A549 (cell line): ENCODE data around the gene FLNB. TPM values are rescaled to one million over a fixed set of nuclear protein-coding genes. Genes with fewer than 3 reads are reported as not detected.

Source experiments
- ATAC-seq, 2 experiments: fragments of 200-7000 bp in 1 of 2; fragments of >200 bp in 1 of 2; cut with Nextera tagmentation in 1 of 2; cut with Tn5 transposase in 1 of 2; 3 replicates each; pipeline versions ENCODE4 v1.8.0 to v1.9.1; 2018 to 2020; ENCODE audit warnings: mild to moderate bottlenecking in 1 of 2, moderate library complexity in 1 of 2
- CTCF ChIA-PET: fragments of 300-600 bp; sonication (Branson Sonifier 250); formaldehyde crosslinking; extraction: SDS; loops from one replicate; lab custom pipeline; 2021; ENCODE audit warnings: antibody characterized with exemption, inconsistent platforms; lab: Yijun Ruan, JAX
- POLR2A ChIA-PET: fragments of 350-600 bp; formaldehyde crosslinking; extraction: SDS; loops from one replicate; lab custom pipeline; 2021; ENCODE audit warnings: antibody characterized with exemption, inconsistent platforms; lab: Yijun Ruan, JAX
- DNase-seq, 2 experiments: peaks; one replicate each; pipeline versions ENCODE4 v3.0.0 to v3.0.0-alpha.2; 2011 to 2016; ENCODE audit warnings: low read depth in 1 of 2, low spot score in 1 of 2
- FAIRE-seq: peaks from 2 replicates; lab custom pipeline; 2011; peaks lifted over from hg19 to GRCh38; lab: Jason Lieb, UNC
- H3K27ac ChIP-seq, 2 experiments: fragments of >200 bp; sonication (Bioruptor Twin); formaldehyde crosslinking; 3 replicates each; pipeline ENCODE4 v1.5.1; 2016 to 2017
- H3K4me1 ChIP-seq: fragments of >200 bp; sonication (Bioruptor Twin); formaldehyde crosslinking; 3 replicates; pipeline ENCODE4 v1.6.1; 2016
- H3K4me2 ChIP-seq: fragments of >200 bp; sonication (Bioruptor Twin); formaldehyde crosslinking; 3 replicates; pipeline ENCODE4 v1.6.1; 2016
- H3K4me3 ChIP-seq: fragments of >200 bp; sonication (Bioruptor Twin); formaldehyde crosslinking; 3 replicates; pipeline ENCODE4 v1.5.1; 2016
- H3K9me3 ChIP-seq: fragments of >200 bp; sonication (Bioruptor Twin); formaldehyde crosslinking; 3 replicates; pipeline ENCODE4 v1.6.1; 2016
- BHLHE40 ChIP-seq: IDR thresholded peaks from 2 replicates; pipeline ENCODE4 v1.6.1; 2012; ENCODE audit warnings: low read depth, low read length, inconsistent platforms
- CBX8 ChIP-seq: fragments of 200-600 bp; sonication (generic); IDR thresholded peaks from 2 replicates; pipeline ENCODE4 v1.6.1; 2016
- CEBPB ChIP-seq, 2 experiments: fragments of >200 bp in 1 of 2; sonication (Bioruptor Twin) in 1 of 2; formaldehyde crosslinking in 1 of 2; IDR thresholded peaks; 2 replicates each; pipeline ENCODE4 v1.6.1; 2012 to 2016
- EHF ChIP-seq: fragments of 250-450 bp; sonication (Bioruptor Pico); IDR thresholded peaks from 2 replicates; pipeline ENCODE4 v1.5.0; 2020; ENCODE audit warnings: mild to moderate bottlenecking
- EHMT2 ChIP-seq: fragments of 200-600 bp; sonication (generic); IDR thresholded peaks from 2 replicates; pipeline ENCODE4 v1.6.1; 2016; ENCODE audit warnings: antibody characterized with exemption, low read depth, mild to moderate bottlenecking, moderate library complexity
- EP300 ChIP-seq, 2 experiments: fragments of >200 bp; sonication (Bioruptor Twin); formaldehyde crosslinking; IDR thresholded peaks; 2 replicates in 1 of 2; 3 replicates in 1 of 2; pipeline ENCODE4 v1.6.1; 2016 to 2017
- ESRRA ChIP-seq: fragments of 150-350 bp; IDR thresholded peaks from 2 replicates; pipeline ENCODE4 v1.6.1; 2014; ENCODE audit warnings: mild to moderate bottlenecking, low read length, borderline replicate concordance
- FOSL2 ChIP-seq, 2 experiments: fragments of 450-650 bp in 1 of 2; fragments of >200 bp in 1 of 2; sonication (Bioruptor Twin) in 1 of 2; formaldehyde crosslinking; IDR thresholded peaks; 2 replicates each; pipeline versions ENCODE4 v1.5.0 to v1.6.1; 2016 to 2020; ENCODE audit warnings: mild to moderate bottlenecking in 1 of 2, moderate library complexity in 1 of 2
- FOXS1 ChIP-seq: fragments of 250-450 bp; sonication (Bioruptor Pico); IDR thresholded peaks from 2 replicates; pipeline ENCODE4 v1.5.0; 2020; ENCODE audit warnings: mild to moderate bottlenecking, moderate library complexity
- HOXB5 ChIP-seq: fragments of 250-450 bp; sonication (Bioruptor Pico); IDR thresholded peaks from 2 replicates; pipeline ENCODE4 v1.5.0; 2020; ENCODE audit warnings: mild to moderate bottlenecking, moderate library complexity
- JUNB ChIP-seq: fragments of >200 bp; sonication (Bioruptor Twin); formaldehyde crosslinking; IDR thresholded peaks from 2 replicates; pipeline ENCODE4 v1.6.1; 2016
- KDM1A ChIP-seq: fragments of 200-600 bp; sonication (generic); IDR thresholded peaks from 2 replicates; pipeline ENCODE4 v1.6.1; 2016; ENCODE audit warnings: low read depth, mild to moderate bottlenecking
- MAFK ChIP-seq: fragments of 450-650 bp; IDR thresholded peaks from 2 replicates; pipeline ENCODE4 v1.6.1; 2014; ENCODE audit not compliant: partially characterized antibody
- MAZ ChIP-seq: fragments of 150-350 bp; IDR thresholded peaks from 2 replicates; pipeline ENCODE4 v1.6.1; 2014; ENCODE audit warnings: antibody characterized with exemption, low read depth, low read length, borderline replicate concordance
- MYC ChIP-seq: IDR thresholded peaks from 2 replicates; pipeline ENCODE4 v1.6.1; 2012; ENCODE audit warnings: mild to moderate bottlenecking, inconsistent platforms, low read length, improper control_type of control experiment, borderline replicate concordance
- NFE2L2 ChIP-seq: fragments of 150-350 bp; conservative IDR thresholded peaks from 2 replicates; pipeline ENCODE4 v1.6.1; 2014; ENCODE audit warnings: low read length
- NPAS2 ChIP-seq: fragments of 250-450 bp; sonication (Bioruptor Pico); IDR thresholded peaks from 2 replicates; pipeline ENCODE4 v1.8.0; 2022; ENCODE audit warnings: mild to moderate bottlenecking, moderate library complexity, borderline replicate concordance
- POLR2AphosphoS2 ChIP-seq: conservative IDR thresholded peaks from 2 replicates; pipeline ENCODE4 v1.6.1; 2012; ENCODE audit warnings: low read length, improper control_type of control experiment, inconsistent platforms
- RAD21 ChIP-seq, 2 experiments: fragments of >200 bp in 1 of 2; sonication (Bioruptor Twin) in 1 of 2; formaldehyde crosslinking in 1 of 2; IDR thresholded peaks in 1 of 2; conservative IDR thresholded peaks in 1 of 2; 2 replicates in 1 of 2; 3 replicates in 1 of 2; pipeline ENCODE4 v1.6.1; 2012 to 2018; ENCODE audit warnings: inconsistent platforms in 1 of 2
- RARB ChIP-seq: fragments of 250-450 bp; sonication (Bioruptor Pico); IDR thresholded peaks from 2 replicates; pipeline ENCODE4 v1.8.0; 2021; ENCODE audit warnings: mild to moderate bottlenecking, moderate library complexity
- RCOR1 ChIP-seq: fragments of 150-350 bp; IDR thresholded peaks from 2 replicates; pipeline ENCODE4 v1.6.1; 2014; ENCODE audit warnings: antibody characterized with exemption, low read length, low read depth
- SMC3 ChIP-seq: fragments of >200 bp; sonication (Bioruptor Twin); formaldehyde crosslinking; IDR thresholded peaks from 3 replicates; pipeline ENCODE4 v1.6.1; 2018; ENCODE audit warnings: inconsistent platforms
- ZC3H11A ChIP-seq: fragments of 450-650 bp; IDR thresholded peaks from 2 replicates; pipeline ENCODE4 v1.6.1; 2014; ENCODE audit warnings: antibody characterized with exemption, mild to moderate bottlenecking
- ZFP36 ChIP-seq: fragments of 450-650 bp; IDR thresholded peaks from 2 replicates; pipeline ENCODE4 v1.6.1; 2014; ENCODE audit warnings: borderline replicate concordance; ENCODE audit not compliant: partially characterized antibody
- WGBS: methylation state at CpG from one replicate; pipeline ENCODE4 v1.1.6; 2017; ENCODE audit errors: missing lambda C conversion rate; 5-methylcytosine and 5-hydroxymethylcytosine counted together
- polyA plus RNA-seq, 4 experiments: library from polyadenylated mRNA; depleted of rRNA in 3 of 4; stranded (reverse); fragments of >200 nt; fragmentation: RNase III in 1 of 4; extraction: RNeasy Plus Mini Kit Qiagen cat#74134 plus additional on column Dnase treatment in 1 of 4; gene quantifications; 2 replicates in 3 of 4; 3 replicates in 1 of 4; pipeline ENCODE4 v1.2.3, GENCODE V29; 2011 to 2017
- TF ChIP-seq, protein P1 (sequence below): fragments of 200-600 bp; sonication (generic); IDR thresholded peaks from 2 replicates; pipeline ENCODE4 v1.6.1; 2016; ENCODE audit warnings: antibody characterized with exemption, mild to moderate bottlenecking, moderate library complexity
- TF ChIP-seq, protein P2 (sequence below): IDR thresholded peaks from 2 replicates; pipeline ENCODE4 v1.6.1; 2012
- TF ChIP-seq, protein P3 (sequence below): fragments of >200 bp; sonication (Bioruptor Twin); formaldehyde crosslinking; IDR thresholded peaks from 3 replicates; pipeline ENCODE4 v1.6.1; 2016

The FLNB gene
- polyA plus RNA-seq, 2 of the 4 experiments (the other 2 are of a cell fraction) = 235 to 439 TPM

DNA sequence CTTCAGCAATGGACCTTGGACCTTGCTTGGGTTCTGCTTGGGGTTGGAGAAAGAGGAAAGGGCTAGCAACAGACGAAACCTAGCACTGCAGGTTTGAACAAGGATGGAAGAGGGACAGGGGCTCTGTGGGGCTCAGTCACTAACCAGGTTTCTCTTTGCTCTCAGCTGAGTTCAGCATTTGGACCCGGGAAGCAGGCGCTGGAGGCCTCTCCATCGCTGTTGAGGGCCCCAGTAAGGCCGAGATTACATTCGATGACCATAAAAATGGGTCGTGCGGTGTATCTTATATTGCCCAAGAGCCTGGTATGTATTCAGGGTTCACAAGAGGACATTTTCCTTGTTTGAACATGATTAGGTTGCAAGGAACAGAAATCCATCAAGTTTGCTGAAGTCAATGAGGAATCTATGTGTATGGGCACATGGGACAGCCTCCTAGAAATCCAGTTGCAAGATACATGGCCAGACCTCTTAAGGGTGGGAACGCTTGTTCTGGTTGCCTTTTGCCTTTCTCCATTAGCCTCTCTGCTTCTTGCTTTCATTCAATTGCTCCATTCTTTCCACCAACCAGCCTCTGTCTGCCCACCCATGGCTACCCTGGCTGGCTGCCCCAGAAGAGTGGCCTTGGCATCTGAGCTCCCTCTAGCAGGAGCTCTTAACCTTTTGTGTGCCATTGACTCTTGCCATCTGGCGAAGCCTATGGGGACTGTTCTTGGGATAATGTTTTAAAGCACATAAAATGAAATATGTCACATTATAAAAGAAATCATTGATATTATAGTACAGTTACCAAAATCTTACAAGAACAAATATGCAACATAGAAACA lies 146.6 kb downstream of the FLNB start:
- CTCF ChIA-PET = no interaction called here
- ATAC-seq (no peak), FAIRE-seq (no peak), DNase-seq (no peak)
- Histone ChIP-seq H3K4me1 (peaks cover 50% of the 10 kb centered on the region), H3K9me3 (no peaks in the 10 kb centered on the region), H3K27ac (peak overlapping the region in 1 of 2 experiments; percentile 45; a peak in 2 of 6 replicates), H3K4me2 (no peak overlapping the region), H3K4me3 (no peak overlapping the region)
- POLR2A ChIA-PET = no interaction called here
- 89% methylated on average over 10 of the region's 10 CpGs for WGBS
- no peak for TF ChIP-seq MAFK
- TF ChIP-seq KDM1A = no peak
- TF ChIP-seq BHLHE40 = no peak
- no peak for TF ChIP-seq CEBPB (IDR thresholded peaks at IDR 0.05)
- no peak for TF ChIP-seq NPAS2 (CRISPR knock-in tag)
- no peak for TF ChIP-seq EHF (CRISPR knock-in tag)
- TF ChIP-seq EHMT2 = no peak

DNA sequence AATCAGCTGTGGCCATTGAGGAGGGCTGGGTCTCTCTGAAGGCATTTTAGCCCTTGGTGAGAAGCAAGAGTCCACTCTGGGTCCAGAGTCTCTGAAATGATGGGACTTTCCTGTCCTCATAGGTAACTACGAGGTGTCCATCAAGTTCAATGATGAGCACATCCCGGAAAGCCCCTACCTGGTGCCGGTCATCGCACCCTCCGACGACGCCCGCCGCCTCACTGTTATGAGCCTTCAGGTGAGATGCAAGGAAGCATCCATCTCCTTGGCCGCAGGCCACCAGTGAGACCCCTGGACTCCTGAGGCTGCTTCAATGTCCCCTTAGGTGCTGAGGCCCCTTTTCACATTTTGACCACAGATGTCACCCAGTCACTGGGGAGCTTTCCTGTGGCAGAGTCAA lies 147.6 kb downstream of the FLNB start:
- Histone ChIP-seq H3K4me1 (peaks cover 50% of the 10 kb centered on the region), H3K9me3 (no peaks in the 10 kb centered on the region), H3K27ac (peak overlapping the region in 1 of 2 experiments; percentile 17; a peak in 1 of 6 replicates), H3K4me2 (no peak overlapping the region), H3K4me3 (no peak overlapping the region)
- no peak for FAIRE-seq
- 92% methylated on average over 10 of the region's 10 CpGs for WGBS
- ChIA-PET POLR2A (no interaction called here), CTCF (interaction anchor here (1.3 kb wide), 1 partner anchor 21 kb away, joined by 3 read pairs; no protein-coding TSS in a partner anchor)
- TF ChIP-seq MYC = no peak
- 0 out of 2 replicates have a peak, but pooled peaks have one; percentile 32 for TF ChIP-seq POLR2AphosphoS2
- ATAC-seq = no peak; a peak in 1 of 6 replicates
- no peak for DNase-seq

DNA sequence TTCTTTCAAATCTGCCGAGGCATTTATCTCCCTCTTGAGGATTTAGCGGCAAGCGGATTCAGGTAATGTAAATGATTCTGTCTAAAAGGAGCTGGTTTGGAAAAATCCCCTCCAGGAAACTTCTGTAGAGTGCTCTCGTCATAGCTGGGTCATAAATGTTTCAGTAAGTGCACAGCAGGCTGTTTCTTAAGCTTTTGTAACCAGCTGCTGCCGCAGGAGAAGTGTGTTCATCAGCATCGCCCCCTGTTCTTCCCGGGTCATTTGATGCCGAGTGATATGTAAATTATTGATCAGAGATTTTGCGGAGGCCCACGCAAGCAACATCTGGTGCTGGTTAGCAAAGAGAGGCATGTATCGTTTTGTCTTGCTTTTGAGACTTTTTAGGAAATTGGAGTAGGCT lies 149.5 kb downstream of the FLNB start:
- FAIRE-seq (no peak), DNase-seq (no peak), ATAC-seq (no peak)
- H3K9me3 ChIP-seq = no peaks in the 10 kb centered on the region
- H3K27ac ChIP-seq = peak overlapping the region in 1 of 2 experiments; percentile 48; a peak in 2 of 6 replicates
- no peak for TF ChIP-seq SMC3
- no peak for TF ChIP-seq MAZ
- TF ChIP-seq RAD21 (conservative IDR thresholded peaks at IDR 0.05 in 1 of 2, IDR thresholded peaks at IDR 0.05 in 1 of 2) = no peak
- no peak for TF ChIP-seq RCOR1
- TF ChIP-seq FOSL2 (IDR thresholded peaks at IDR 0.05) = no peak
- TF ChIP-seq FOSL2 (CRISPR knock-in tag; IDR thresholded peaks at IDR 0.05) = no peak
- TF ChIP-seq CBX8 = no peak
- no peak for TF ChIP-seq NFE2L2
- TF ChIP-seq FOXS1 = no peak
- no peak for TF ChIP-seq ZFP36
- TF ChIP-seq ZC3H11A = no peak
- TF ChIP-seq, protein P1, sequence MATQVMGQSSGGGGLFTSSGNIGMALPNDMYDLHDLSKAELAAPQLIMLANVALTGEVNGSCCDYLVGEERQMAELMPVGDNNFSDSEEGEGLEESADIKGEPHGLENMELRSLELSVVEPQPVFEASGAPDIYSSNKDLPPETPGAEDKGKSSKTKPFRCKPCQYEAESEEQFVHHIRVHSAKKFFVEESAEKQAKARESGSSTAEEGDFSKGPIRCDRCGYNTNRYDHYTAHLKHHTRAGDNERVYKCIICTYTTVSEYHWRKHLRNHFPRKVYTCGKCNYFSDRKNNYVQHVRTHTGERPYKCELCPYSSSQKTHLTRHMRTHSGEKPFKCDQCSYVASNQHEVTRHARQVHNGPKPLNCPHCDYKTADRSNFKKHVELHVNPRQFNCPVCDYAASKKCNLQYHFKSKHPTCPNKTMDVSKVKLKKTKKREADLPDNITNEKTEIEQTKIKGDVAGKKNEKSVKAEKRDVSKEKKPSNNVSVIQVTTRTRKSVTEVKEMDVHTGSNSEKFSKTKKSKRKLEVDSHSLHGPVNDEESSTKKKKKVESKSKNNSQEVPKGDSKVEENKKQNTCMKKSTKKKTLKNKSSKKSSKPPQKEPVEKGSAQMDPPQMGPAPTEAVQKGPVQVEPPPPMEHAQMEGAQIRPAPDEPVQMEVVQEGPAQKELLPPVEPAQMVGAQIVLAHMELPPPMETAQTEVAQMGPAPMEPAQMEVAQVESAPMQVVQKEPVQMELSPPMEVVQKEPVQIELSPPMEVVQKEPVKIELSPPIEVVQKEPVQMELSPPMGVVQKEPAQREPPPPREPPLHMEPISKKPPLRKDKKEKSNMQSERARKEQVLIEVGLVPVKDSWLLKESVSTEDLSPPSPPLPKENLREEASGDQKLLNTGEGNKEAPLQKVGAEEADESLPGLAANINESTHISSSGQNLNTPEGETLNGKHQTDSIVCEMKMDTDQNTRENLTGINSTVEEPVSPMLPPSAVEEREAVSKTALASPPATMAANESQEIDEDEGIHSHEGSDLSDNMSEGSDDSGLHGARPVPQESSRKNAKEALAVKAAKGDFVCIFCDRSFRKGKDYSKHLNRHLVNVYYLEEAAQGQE = no peak
- TF ChIP-seq ESRRA = no peak
- TF ChIP-seq RARB (CRISPR knock-in tag) = no peak
- TF ChIP-seq, protein P2, sequence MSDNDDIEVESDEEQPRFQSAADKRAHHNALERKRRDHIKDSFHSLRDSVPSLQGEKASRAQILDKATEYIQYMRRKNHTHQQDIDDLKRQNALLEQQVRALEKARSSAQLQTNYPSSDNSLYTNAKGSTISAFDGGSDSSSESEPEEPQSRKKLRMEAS = no peak
- TF ChIP-seq, protein P3, sequence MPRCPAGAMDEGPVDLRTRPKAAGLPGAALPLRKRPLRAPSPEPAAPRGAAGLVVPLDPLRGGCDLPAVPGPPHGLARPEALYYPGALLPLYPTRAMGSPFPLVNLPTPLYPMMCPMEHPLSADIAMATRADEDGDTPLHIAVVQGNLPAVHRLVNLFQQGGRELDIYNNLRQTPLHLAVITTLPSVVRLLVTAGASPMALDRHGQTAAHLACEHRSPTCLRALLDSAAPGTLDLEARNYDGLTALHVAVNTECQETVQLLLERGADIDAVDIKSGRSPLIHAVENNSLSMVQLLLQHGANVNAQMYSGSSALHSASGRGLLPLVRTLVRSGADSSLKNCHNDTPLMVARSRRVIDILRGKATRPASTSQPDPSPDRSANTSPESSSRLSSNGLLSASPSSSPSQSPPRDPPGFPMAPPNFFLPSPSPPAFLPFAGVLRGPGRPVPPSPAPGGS = no peak
- no peak for TF ChIP-seq NPAS2 (CRISPR knock-in tag)
- TF ChIP-seq KDM1A = no peak
- no peak for TF ChIP-seq HOXB5 (CRISPR knock-in tag)
- TF ChIP-seq EP300 (IDR thresholded peaks at IDR 0.05) = no peak
- TF ChIP-seq JUNB = no peak
- ChIA-PET POLR2A (no interaction called here), CTCF (interaction anchor here (1.4 to 3.3 kb wide), 2 partner anchors 9 to 16 kb away, joined by 3 to 17 read pairs; no protein-coding TSS in a partner anchor)
- peaks cover 63% of the 10 kb centered on the region for H3K4me1 ChIP-seq
- H3K4me2 ChIP-seq = no peak overlapping the region
- 89% methylated on average over 11 of the region's 11 CpGs for WGBS
- no peak overlapping the region for H3K4me3 ChIP-seq
